AG08396 (cell line): Measurements from ENCODE around the gene KANSL1.

Source experiments
- DNase-seq: peaks from one replicate; pipeline ENCODE4 v3.0.0; 2012; ENCODE audit warnings: low spot score, mixed read lengths

KANSL1 gene

DNA sequence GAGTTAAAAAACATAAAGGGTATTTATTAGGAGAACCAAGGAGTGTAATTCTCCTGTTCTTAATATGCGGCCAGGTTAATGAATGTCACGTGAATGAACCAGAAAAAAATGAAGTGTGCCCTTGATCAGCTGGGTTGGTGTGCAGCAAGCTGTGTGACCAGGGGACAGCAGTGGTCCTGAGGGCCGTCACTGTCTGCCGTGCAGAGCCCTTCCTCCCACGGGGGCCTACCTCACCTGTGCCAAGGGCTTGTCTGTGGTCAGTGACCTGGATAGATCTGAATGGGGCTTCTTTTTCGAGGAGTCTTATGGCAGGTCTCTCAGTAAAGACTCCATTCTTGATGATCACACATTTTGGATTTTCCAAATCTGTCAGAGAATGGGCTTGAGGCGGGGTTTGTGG, 211.9 kb downstream of the KANSL1 start:
- no peak for DNase-seq

DNA sequence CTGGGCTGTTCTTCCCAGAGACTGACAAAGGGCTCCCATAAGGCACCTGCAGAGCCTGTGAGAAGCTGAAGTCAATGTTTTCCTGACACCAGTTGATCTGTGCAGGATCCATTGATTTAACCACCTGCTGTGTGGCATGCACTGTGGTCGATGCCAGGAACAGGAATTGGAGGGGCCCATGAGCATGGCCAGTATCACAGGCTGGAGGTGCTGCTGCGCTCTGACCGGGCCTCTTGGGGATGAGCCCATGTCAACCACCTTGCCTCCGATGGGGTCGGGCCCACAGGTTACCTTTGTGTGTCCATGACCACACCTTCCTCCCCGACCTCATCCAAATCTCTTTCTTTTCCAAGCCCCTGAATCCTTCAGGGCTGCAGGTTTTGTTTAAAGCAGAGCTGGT, 212.4 kb downstream of the KANSL1 start:
- no peak for DNase-seq
